ENCODE results near the gene SCUBE1.

SCUBE1 gene

GRCh38 chr22:43330178-43331068, 12.7 kb downstream of the SCUBE1 start:
- in situ Hi-C loops (cut with HindIII; ENCODE audit: low sequenced_read_pairs): no loop called here

DNA sequence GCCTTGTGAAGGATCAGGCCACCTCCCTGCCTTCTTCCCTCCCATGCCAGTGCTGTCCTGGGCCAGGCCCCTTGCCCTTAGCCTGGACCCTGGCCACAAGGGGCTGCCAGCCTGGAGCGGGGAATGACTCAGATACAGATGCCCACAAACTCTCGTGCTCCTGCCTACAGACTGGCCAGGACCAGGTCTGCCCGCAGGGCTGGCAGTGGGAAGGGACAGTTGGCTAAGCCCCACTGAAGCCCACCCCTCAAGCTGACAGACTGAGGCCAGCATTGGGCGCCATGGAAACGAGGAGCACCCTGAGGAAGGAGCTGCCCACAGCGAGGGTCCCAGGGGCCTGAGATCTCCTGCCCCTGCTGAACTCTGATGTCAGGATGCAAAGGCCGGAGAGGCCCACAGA, 14.1 kb downstream of the SCUBE1 start:
- in situ Hi-C loops (cut with HindIII; ENCODE audit: low sequenced_read_pairs): no loop called here

DNA sequence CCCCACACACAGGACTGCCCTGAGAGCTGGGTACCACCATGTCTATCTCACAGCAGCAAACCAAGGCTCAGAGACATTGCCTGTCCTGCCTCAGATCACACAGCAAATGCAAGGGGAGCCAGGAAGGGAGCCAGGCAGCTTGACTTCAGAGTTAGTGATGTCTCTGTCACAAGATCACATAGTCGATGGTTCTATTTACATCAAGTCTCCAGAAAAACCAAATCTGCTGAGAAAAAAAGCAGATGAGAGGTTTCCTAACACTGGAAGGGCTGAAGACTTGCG, 16.1 kb downstream of the SCUBE1 start:
- in situ Hi-C loops (cut with HindIII; ENCODE audit: low sequenced_read_pairs): no loop called here

- in situ Hi-C loops (cut with HindIII; ENCODE audit: low sequenced_read_pairs): no loop called here
These were observed 16.6 kb downstream of the SCUBE1 start for GRCh38 chr22:43326331-43327156.

DNA sequence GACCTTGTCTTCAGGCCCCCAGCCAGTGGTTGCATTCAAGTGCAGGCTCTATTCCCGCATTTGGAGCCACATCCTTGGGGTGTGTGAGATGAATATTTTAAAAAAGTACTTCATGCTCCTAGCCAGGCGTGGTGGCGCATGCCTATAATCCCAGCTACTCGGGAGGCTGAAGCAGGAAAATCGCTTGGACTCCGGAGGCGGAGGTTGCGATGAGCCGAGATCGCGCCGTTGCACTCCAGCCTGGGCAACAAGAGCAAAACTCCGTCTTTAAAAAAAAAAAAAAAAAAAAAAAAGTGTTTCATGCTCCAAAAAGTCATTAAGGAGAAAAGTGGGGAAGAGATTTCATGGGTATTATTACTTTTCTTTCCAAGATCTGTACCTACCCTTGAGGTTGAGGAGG, 18.0 kb downstream of the SCUBE1 start:
- in situ Hi-C loops (cut with HindIII; ENCODE audit: low sequenced_read_pairs): no loop called here

DNA sequence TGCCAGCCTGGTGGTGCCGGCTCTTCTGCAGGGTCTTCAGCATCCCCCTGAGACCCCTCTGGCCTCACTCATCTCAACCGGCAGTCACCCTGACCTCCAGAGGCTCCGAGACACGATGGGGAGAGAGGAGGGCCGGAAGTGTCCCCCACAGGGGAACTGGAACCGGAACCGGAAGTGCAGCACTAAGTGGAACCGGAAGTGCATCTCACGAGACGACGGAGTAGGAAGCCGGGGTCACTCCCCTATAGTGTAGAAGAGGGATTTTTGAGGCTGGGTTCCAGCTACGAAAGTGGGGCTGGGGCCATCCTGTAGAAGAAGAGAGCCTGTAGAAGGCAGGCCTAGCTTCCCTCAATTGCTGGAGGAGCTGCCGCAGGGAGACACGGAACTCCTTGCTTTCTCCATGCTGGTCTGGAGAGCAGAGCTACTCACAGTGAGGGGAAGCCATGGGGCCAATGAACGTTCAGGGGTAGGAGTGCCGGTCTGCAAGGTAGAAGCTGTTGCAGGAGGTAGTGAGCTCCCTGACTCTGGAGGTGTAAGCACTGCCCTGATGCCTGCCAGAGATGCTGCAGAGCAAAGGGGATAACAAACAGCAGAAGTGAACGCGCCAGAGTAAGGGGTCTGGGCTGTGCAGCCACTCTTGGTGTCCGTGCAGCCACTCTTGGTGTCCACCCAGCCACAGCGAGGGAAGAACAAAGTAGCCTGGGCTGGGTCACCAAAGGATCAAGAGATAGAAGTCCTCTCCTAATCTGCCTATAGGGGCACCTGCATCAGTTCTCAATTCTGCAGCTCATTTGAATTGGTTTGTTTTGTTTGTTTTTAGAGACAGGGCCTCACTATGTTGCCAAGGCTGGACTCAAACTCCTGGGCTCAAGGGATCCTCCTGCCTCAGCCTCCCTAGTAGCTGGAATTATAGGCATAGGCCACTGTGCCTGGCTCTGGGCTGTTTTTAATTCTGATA, 21.9 kb downstream of the SCUBE1 start:
- in situ Hi-C loops (cut with HindIII; ENCODE audit: low sequenced_read_pairs): no loop called here

DNA sequence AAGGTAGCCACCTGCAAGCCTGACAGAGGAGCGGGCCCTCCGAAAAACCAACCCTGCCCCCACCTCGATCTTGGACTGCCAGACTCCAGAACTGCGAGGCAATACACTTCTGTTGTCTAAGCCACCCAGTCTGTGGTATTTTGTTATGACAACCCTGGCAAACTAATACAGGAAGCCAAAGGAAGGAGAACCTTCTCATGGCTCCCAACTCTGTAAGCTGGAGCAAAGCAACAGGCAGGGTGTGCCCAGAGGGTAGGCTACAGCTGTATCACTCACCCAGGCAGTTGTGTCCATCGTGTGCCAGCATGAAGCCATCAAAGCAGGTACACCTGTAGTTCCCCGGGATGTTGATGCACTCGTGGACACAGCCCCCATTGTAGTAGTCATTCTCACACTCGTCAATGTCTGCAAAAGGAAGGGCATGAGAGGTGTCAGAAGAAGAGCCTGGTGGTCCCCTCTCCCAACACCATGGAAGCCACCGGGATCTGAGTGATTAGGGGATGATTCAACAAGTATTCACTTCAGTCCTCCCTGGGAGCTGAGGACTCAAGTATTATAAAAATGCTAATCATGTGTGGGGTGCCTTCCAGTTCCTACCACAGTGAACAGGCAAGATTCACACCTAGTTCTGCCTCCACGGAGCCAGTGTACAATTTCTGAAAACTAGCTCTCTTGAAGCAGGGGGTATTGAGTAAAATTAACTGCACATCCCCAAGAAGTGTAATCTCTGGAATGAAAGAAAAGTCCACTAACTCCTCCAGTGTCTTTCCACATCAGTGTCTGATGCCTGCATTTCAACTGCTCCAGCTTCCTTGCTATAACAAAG, 23.3 kb downstream of the SCUBE1 start:
- in situ Hi-C loops (cut with HindIII; ENCODE audit: low sequenced_read_pairs): no loop called here

- in situ Hi-C loops (cut with HindIII; ENCODE audit: low sequenced_read_pairs): no loop called here
These were observed 25.9 kb downstream of the SCUBE1 start for GRCh38 chr22:43317239-43317638.

DNA sequence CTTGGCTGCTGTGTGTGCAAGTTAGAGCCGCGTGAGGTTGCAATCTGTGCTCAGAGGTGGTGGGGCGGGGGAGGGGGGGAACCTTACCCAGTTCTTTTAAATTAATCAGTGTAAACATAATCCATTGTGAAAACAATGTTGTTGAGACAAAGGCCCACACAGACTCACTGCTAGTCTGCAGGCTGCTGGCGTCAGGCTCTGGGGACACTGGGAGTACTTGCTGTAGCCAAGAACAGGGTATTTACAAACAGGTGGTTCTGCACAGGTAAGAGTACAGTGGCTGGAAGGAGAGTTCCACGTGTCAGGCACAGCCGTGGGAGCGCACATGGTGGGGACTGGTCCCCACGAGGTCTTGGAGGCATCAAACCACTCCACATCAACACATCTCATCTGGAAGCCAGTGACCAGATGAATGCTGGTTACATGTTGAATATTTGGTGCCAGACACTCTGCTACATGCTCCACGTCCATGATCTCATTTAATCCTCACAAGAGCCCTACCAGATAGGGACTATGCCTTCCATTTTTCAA, 27.4 kb downstream of the SCUBE1 start:
- in situ Hi-C loops (cut with HindIII; ENCODE audit: low sequenced_read_pairs): no loop called here

DNA sequence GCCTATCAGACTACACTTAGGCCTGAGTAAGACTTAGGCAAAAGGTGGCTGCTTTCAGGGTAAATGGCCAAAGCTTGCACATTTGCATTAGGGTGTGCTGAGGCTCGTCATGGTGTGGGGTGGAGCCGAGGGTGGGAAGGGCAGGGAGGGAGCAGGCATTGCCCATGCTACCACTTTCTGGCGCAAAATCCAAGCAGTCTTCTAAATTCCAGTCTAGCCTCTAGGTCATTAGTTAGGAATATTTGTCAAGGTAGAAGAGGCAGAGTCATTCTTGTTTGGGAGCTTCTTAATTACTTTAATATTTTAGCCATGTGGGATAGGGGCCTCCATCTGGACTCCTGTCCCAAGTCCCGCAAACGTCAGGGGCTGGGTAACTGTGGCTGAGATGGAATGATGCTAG, 28.6 kb downstream of the SCUBE1 start:
- in situ Hi-C loops (cut with HindIII; ENCODE audit: low sequenced_read_pairs): loop anchor here (5.0 kb wide), 1 partner anchor 33 kb away; no protein-coding TSS in a partner anchor

DNA sequence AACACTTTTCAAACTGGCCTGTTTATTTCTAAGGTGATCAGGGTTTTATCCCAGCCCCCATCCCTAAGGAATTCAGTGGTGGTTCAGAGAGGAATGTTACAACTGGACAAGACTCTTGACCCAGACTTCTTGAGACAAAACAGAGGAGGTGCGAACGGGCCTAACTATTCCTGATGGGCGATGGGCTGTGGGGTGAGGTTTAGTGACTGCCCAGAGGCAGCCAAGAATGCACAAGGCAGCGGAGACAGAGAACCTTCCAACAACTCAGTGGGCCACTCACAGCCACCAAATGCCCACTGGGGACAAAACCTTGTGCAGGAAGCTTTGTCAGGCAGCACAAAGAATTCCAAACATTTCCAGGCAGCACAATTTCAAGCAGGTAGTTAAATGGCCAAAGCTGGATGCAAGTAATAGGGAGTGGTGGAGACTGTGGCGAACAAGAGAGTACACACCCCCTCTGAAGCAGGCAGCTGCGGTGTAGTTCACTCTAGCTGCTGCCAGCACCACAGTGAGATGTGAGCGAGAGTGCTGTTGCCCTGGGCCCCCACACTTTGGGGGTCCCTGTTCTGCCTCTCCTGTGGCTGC, 29.2 kb downstream of the SCUBE1 start:
- in situ Hi-C loops (cut with HindIII; ENCODE audit: low sequenced_read_pairs): loop anchor here (5.0 kb wide), 1 partner anchor 33 kb away; no protein-coding TSS in a partner anchor

DNA sequence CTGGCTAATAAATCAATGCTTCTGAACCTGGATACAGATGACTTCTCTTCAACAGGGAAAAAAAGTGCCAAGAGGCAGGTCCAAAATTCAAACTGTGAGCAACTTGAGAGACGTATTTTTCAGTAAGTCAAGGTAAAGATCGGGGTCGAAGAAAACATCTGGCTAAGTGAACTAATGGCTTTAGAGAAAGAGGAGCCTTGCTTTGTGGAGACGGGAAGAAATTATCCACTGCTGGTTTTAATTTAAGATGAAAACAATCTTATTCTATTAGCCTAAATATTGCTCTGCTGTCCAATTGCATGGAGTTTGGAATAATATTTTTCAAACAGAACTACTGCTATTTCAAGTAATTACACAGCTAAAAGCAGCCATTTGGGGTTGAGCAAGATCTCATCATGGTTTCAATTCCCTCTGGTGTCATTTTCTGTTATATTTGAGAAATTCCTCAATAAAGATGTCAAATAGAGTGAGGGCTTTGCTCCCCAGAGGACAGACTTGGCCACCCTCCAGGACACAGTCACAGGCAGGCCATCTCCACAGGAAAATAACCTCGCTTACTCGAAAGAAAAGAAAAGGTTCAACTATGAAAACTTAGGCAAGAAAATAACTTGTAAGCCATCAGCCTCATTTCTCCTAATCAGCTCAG, 29.8 kb downstream of the SCUBE1 start:
- in situ Hi-C loops (cut with HindIII; ENCODE audit: low sequenced_read_pairs): loop anchor here (5.0 kb wide), 1 partner anchor 34 kb away; no protein-coding TSS in a partner anchor

- in situ Hi-C loops (cut with HindIII; ENCODE audit: low sequenced_read_pairs): loop anchor here (5.0 kb wide), 1 partner anchor 35 kb away; no protein-coding TSS in a partner anchor
These were observed 30.6 kb downstream of the SCUBE1 start for GRCh38 chr22:43312608-43313007.

- in situ Hi-C loops (cut with HindIII; ENCODE audit: low sequenced_read_pairs): loop anchor here (5.0 kb wide), 1 partner anchor 37 kb away; no protein-coding TSS in a partner anchor
These were observed 32.4 kb downstream of the SCUBE1 start for GRCh38 chr22:43310798-43311197.

DNA sequence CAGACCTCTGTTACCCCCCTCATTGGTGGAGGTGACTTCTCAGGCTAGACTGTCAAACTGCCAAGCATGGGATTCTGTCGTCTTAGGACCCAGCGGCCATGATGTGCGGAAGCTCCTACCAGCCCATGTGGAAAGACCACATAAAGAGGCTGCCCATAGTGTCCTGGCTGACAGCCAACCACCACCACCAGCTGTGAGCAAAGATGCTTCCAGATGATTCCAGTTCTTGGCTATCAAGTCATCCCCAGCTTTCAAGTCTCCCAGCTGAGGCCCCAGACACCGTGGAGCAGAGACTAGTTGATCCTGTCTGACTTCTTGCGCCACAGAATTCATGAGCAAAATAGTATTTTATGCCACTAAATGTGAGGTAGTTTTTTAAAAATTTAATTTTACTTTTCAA, 32.9 kb downstream of the SCUBE1 start:
- in situ Hi-C loops (cut with HindIII; ENCODE audit: low sequenced_read_pairs): loop anchor here (5.0 kb wide), 1 partner anchor 37 kb away; no protein-coding TSS in a partner anchor

DNA sequence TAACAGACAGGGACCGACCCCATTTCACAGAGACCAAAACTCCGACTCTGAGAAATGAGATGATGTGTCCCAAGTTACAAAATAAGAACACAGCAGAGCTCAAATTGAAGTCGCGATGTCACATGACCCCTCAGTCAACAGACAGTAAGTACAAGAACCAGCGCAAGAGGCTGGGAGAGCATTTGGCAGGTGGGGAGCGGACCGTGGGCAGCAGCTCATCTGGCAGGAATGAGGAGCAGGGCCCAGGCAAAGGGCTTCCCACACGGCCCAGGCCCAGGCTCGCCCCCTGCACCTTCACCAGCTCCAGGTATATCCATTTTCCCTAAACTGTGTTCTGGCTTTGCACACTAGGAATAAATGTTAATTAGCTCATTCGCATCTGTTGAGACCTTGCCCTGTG, 34.3 kb downstream of the SCUBE1 start:
- in situ Hi-C loops (cut with HindIII; ENCODE audit: low sequenced_read_pairs): no loop called here

DNA sequence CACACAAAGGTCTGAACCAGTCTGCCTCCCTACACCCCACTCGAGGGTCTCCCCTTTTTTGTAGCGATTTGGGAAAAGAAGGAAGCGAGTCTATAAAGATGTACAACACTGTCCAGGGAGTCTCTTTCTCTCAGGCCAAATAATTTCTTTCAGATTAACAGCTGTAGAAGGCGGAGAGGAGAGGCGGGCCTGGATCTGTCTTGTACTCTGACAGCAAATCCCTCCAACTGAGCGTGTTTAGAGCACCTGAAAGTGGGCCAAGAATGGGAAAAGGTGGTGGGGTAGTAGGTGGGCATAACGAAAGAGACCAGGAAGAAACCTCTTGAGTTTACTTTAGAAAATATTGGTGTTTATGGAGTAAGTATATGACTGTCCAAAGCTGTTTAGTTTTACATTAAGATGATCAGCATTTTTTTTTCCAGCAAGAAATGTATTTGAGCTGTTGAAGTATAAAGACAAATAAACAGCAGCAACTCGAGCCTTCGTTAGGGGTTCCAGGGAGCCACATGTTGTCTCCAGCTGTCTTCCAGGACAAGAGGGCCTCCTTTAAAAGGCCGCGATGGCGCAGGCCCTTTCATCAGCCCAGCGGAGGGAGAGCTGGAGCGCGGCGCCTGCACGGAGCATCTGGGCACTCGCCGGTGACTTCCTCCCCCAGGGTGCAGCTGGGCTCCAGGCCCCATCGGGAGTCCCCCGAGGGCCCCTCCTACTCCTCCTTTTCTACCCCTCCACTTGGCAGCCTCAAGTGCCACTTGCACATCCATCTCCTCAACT, 34.9 kb downstream of the SCUBE1 start:
- in situ Hi-C loops (cut with HindIII; ENCODE audit: low sequenced_read_pairs): no loop called here

DNA sequence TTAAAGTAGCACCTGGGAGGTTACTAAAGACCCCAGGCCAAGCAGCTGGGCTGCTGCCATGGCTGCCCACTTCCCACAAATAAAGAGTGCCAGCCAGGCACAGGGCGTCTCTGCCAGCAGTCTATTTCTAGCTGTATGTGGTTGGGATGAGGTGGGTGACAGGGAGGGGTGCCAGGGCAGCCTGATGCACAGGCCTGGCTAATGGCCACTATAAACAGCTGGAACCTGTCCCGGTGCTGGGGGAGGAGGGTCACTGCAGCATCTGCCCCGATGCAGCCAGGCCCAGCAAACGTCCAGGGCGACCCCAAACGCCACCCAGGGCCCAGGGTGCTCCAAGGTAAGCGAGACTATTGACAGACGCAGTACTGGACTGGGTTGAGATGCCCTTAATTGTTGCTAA, 37.4 kb downstream of the SCUBE1 start:
- in situ Hi-C loops (cut with HindIII; ENCODE audit: low sequenced_read_pairs): no loop called here
